GM12878 (cell line): ENCODE measurements around the gene RSPH9. TPM values are rescaled to one million over a fixed set of nuclear protein-coding genes. Genes with fewer than 3 reads are reported as not detected.

Experiments
- ATAC-seq: fragments of 200-7000 bp; cut with Tn5 transposase; 3 replicates; pipeline ENCODE4 v1.9.1; 2020; ENCODE audit warnings: mild to moderate bottlenecking, moderate library complexity
- BruUV-seq: library from RNA; stranded (reverse); fragments of 400-500 nt; replicated peaks from 2 replicates; lab custom pipeline; 2021; lab: Mats Ljungman, UMichigan
- CTCF ChIA-PET: fragments of 300-600 bp; sonication (Branson Sonifier 250); formaldehyde crosslinking; extraction: SDS; loops from one replicate; lab custom pipeline; 2021; ENCODE audit warnings: inconsistent platforms; lab: Yijun Ruan, JAX
- POLR2A ChIA-PET: fragments of 350-600 bp; formaldehyde crosslinking; extraction: SDS; loops from one replicate; lab custom pipeline; 2021; ENCODE audit warnings: inconsistent platforms; lab: Charles Lee
- RAD21 ChIA-PET: fragments of 300-600 bp; sonication (Branson Sonifier 250); formaldehyde crosslinking; loops from one replicate; lab custom pipeline; 2023; ENCODE audit warnings: antibody characterized with exemption; ENCODE audit not compliant: unreplicated experiment; lab: Charles Lee
- SMC1A ChIA-PET: fragments of 300-600 bp; sonication (Branson Sonifier 250); formaldehyde crosslinking; loops from one replicate; lab custom pipeline; 2023; ENCODE audit not compliant: unreplicated experiment, uncharacterized antibody; lab: Charles Lee
- DNase-seq: peaks from one replicate; pipeline ENCODE4 v3.0.0-alpha.2; 2011; ENCODE audit warnings: low read depth, low spot score
- FAIRE-seq: peaks from 3 replicates; lab custom pipeline; 2011; peaks lifted over from hg19 to GRCh38; lab: Jason Lieb, UNC
- H2AFZ ChIP-seq: 2 replicates; pipeline ENCODE4 v1.6.0; 2011; ENCODE audit warnings: low read depth, low read length, control low read depth; ENCODE audit not compliant: control insufficient read depth
- H3K27ac ChIP-seq: 2 replicates; pipeline ENCODE4 v1.5.1; 2011; ENCODE audit warnings: control low read depth; ENCODE audit not compliant: control insufficient read depth, insufficient read depth
- H3K27me3 ChIP-seq, 2 experiments: replicated peaks in 1 of 2; 2 replicates each; pipeline versions ENCODE4 v1.6.0 to v1.6.1; 2011; ENCODE audit warnings: low read length in 1 of 2; ENCODE audit not compliant: control insufficient read depth in 2 of 2, insufficient read depth in 2 of 2
- H3K36me3 ChIP-seq, 2 experiments: 2 replicates each; pipeline ENCODE4 v1.5.1; 2011; ENCODE audit warnings: low read length in 1 of 2; ENCODE audit not compliant: control insufficient read depth in 2 of 2, insufficient read depth in 2 of 2
- H3K4me1 ChIP-seq: 2 replicates; pipeline ENCODE4 v1.6.1; 2011; ENCODE audit warnings: mild to moderate bottlenecking, low read length, moderate library complexity, mixed read lengths; ENCODE audit not compliant: control insufficient read depth, insufficient read depth
- H3K4me2 ChIP-seq: 2 replicates; pipeline ENCODE4 v1.6.0; 2011; ENCODE audit warnings: control low read depth; ENCODE audit not compliant: control insufficient read depth, insufficient read depth
- H3K4me3 ChIP-seq: fragments of 200-600 bp; sonication (generic); 2 replicates; pipeline ENCODE4 v1.5.1; 2016
- H3K79me2 ChIP-seq: 2 replicates; pipeline ENCODE4 v1.6.0; 2011; ENCODE audit warnings: low read length; ENCODE audit not compliant: control insufficient read depth, insufficient read depth
- H3K9ac ChIP-seq: 2 replicates; pipeline ENCODE4 v1.8.0; 2011; ENCODE audit warnings: low read length, control low read depth, mixed read lengths; ENCODE audit not compliant: control insufficient read depth, insufficient read depth
- H3K9me3 ChIP-seq: replicated peaks from 3 replicates; pipeline ENCODE4 v1.5.1; 2011; ENCODE audit warnings: mild to moderate bottlenecking, low read length; ENCODE audit not compliant: control insufficient read depth, insufficient read depth
- H4K20me1 ChIP-seq: 2 replicates; pipeline ENCODE4 v1.6.0; 2011; ENCODE audit not compliant: control insufficient read depth, insufficient read depth
- CEBPZ ChIP-seq: fragments of 150-350 bp; IDR thresholded peaks from 2 replicates; pipeline ENCODE4 v1.6.1; 2016; ENCODE audit warnings: low read depth, low read length
- NBN ChIP-seq: fragments of 450-650 bp; IDR thresholded peaks from 2 replicates; pipeline ENCODE4 v1.6.1; 2016
- WGBS: methylation state at CpG from one replicate; pipeline ENCODE4 v1.1.6; 2016; ENCODE audit warnings: low lambda C conversion rate; ENCODE audit not compliant: insufficient replicate concordance, insufficient coverage; ENCODE audit errors: missing lambda C conversion rate; 5-methylcytosine and 5-hydroxymethylcytosine counted together
- in situ Hi-C: fragments of 300-500 bp; cut with MboI; formaldehyde crosslinking; loops from 9 replicates; pipeline ENCODE4 v1.14.3; 2018; ENCODE audit warnings: mixed read lengths
- intact Hi-C: fragments of 100-400 bp; cut with micrococcal nuclease; formaldehyde crosslinking; loops from one replicate; pipeline ENCODE4 v1.14.2; 2022; ENCODE audit not compliant: unreplicated experiment
- polyA plus RNA-seq, 11 experiments: library from polyadenylated mRNA; depleted of rRNA in 4 of 11; unstranded in 6 of 11; stranded (reverse) in 5 of 11; fragments of >200 nt; fragmentation: Nextera tagmentation in 4 of 11; fragmentation: Illumina TruSeq in 1 of 11; extraction: Ambion mirVana in 4 of 11; extraction: Trizol in 1 of 11; gene quantifications; 1 replicate in 1 of 11; 2 replicates in 10 of 11; pipeline versions ENCODE4 v1.2.1 to v1.2.3, GENCODE V29; 2011 to 2016; ENCODE audit warnings: inconsistent platforms in 2 of 11, missing spikeins in 2 of 11, low read depth in 1 of 11
- total RNA-seq, 4 experiments: library from RNA; depleted of rRNA in 3 of 4; stranded (reverse); fragments of >200 nt in 3 of 4; fragmentation: Illumina TruSeq in 1 of 4; extraction: Trizol in 1 of 4; gene quantifications; 2 replicates each; pipeline versions ENCODE4 v1.2.1 to v1.2.3, GENCODE V29; 2013 to 2021

Gene RSPH9
- total and polyA plus RNA-seq, 10 of the 15 experiments (the other 5 are each of a cell fraction or from before 2014, with no cell fraction given): 0.26 to 0.63 (median 0.36) TPM; not detected in 6

DNA sequence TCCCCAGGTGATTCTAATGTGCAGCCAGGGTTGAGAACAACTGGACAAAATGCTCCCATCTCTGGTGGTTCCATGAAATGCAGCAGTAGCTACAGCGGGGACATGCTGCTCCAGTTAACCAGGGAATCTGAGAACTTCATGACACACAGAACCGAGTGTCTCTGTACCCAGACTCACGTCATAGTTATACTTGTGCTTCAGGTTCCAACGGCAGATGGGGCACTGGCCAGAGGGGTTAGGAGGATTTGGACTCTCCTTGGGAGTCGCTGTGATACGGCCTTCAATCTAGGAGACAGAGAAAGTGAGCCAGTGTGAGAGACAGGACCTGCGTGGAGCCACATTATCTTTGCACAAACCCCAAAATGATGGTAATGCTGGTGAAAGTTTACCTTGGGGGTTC lies 33.5 kb downstream of the RSPH9 start:
- POLR2A ChIA-PET: interaction anchor here (0.5 to 0.6 kb wide), 2 partner anchors 78 to 294 kb away, joined by 3 to 5 read pairs; no protein-coding TSS in a partner anchor

More for the DNA sequence above, 33.5 kb downstream of the RSPH9 start:
- FAIRE-seq: no peak
- RAD21 ChIA-PET: interaction anchor here (0.9 kb wide), 1 partner anchor 10 kb away, joined by 4 read pairs; the partner anchor contains the start of gene MRPS18A
- no peak for TF ChIP-seq CEBPZ
- no peak for TF ChIP-seq NBN
- TF ChIP-seq, all 136 proteins: peak for 0
- Histone ChIP-seq H3K27me3 (no peaks in the 10 kb centered on the region), H3K4me3 (no peak overlapping the region), H3K4me1 (no peaks in the 10 kb centered on the region), H4K20me1 (no peaks in the 10 kb centered on the region), H3K36me3 (peaks cover 26 to 33% of the 10 kb centered on the region in 2 experiments), H3K79me2 (peaks cover 19% of the 10 kb centered on the region), H3K9ac (no peak overlapping the region), H2AFZ (no peak overlapping the region), H3K9me3 (no peaks in the 10 kb centered on the region), H3K27ac (no peak overlapping the region), H3K4me2 (no peak overlapping the region)
- 98% methylated on average over 7 of the region's 7 CpGs for WGBS
- in situ Hi-C loops: no loop called here
- ATAC-seq (no peak), DNase-seq (no peak)
- intact Hi-C loops: no loop called here
- ChIA-PET SMC1A (interaction anchor here (1.2 to 1.8 kb wide), 2 partner anchors 10 to 47 kb away, joined by 3 to 5 read pairs; no protein-coding TSS in a partner anchor), CTCF (interaction anchor here (0.7 to 3.0 kb wide), 5 partner anchors 9 to 90 kb away, joined by 3 to 18 read pairs (median 3); no protein-coding TSS in a partner anchor)
- no TSS peak for BruUV-seq
